Measurements from ENCODE around the gene C1orf159.
"Not testable (repeated sequence)": the region's sequence is repeated elsewhere in the genome, so short reads cannot be mapped to it uniquely, and the experiment has no call there.

Gene C1orf159

DNA sequence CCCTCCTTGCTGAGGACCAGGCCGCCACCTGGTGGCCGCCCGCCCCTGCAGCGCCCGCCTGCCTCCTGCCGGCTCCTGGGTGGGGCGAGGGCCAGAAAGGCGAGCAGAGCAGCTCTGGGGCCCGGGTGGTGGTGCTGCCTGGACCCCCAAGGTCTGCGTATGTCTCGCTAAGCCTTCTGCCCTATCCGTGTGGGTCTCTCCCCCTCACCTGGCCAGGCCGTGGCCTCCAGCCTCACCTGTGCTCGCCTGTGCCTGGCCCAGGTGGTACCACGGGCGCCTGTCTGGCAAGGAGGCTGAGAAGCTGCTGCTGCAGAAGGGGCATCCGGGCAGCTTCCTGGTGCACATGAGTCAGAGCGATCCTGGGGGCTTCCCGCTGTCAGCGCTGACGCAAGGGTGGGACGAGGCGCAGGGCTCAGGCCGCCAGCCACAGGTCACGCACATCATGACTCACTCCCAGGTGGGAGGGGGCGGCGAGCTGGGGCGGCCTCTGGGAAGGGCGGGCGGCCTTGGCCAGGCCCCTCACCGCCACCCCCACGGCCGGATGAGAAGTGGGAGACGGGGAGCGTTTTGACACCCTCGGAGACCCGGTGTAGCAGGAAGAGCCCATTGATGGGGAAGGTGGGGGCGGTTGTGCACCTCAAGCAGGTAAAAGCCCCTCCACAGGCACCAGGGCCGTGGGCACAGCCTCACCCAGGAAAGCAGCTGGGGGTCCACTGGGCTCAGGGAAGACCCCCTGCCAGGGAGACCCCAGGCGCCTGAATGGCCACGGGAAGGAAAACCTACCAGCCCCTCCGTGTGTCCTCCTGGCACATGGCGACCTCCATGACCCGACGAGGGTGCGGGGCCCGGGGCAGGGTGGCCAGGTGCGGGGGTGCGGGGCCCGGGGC, 51.7 kb downstream of the C1orf159 start:
- peak; percentile 81 to 89 for DNase-seq

- DNase-seq: no peak
Observed at GRCh38 chr1:1063261-1063944, 52.5 kb downstream of the C1orf159 start.

DNA sequence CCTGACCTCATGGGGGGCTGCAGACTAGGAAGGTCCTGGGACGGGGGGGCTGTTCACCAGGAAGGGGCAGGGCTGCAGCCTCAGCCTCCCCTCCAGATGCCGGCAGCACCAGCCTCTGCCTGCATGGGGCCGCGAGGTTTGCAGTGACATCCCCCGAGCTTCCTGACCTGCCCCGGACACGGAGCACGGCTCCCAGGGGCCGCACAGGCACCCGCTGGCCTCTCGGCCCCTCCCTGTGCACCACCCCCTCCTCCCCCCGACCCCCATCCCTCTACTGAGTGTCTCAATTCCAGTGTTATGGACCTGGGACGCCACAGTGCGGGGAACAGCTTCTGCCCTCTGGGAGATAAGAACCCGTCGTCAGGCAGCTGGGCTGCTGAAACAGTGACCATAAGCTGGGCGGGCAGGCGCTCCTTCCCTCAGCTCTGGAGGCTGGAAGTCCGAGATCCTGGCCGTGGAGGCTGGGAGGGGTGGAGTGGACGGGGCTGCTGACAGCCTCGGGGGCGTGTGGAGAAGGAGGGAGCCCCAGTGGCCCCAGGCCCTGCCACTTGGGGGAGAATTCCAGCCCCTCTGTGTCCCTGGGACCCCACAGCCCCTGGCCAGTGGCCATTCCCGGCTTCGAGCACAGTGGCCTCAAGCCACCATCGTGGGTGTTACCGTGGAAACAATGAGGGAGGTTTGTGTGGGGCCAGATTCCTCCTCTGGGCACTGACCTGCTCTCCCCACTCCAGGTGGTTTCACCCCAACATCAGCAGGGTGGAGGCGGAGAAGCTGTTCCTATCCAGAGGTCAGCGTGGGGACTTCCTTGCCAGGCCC, 53.3 kb downstream of the C1orf159 start:
- DNase-seq: no peak

DNA sequence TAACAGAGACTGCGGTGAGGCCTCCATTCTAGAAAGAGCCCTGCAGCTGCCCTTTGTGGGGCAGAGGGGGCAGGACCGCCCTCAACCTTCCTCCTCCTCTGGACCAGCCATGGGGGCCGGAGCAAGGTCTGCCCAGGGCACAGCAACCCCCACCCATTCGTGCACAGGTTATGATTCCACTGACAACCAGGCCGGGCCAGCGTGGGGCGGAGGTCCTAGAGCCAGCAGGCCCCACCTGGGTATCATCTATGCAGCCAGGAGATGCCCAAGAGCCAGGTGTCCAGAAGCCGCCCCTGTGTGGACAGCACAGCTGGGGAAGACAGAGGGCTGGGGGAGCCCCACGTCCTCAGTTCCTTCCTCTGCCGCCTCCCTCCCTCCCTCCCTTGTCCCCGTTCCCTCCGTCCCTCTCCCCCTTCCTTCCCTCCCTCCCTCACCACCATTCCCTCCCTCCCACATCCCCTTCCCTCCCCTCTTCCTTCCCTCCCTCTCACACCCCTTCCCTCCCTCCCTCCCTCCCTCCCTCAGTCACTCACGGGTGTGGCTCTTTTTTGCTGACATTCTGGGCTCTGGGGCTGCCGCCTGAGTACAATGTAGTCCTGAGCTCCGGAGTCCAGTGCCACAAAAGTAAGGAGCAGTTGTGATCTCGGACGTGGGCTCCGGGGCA, 54.1 kb downstream of the C1orf159 start:
- DNase-seq: peak in 1 of 2 donors; percentile 20

GRCh38 chr1:1060281-1061000, 55.4 kb downstream of the C1orf159 start:
- DNase-seq: no peak

GRCh38 chr1:1059494-1060280, 56.2 kb downstream of the C1orf159 start:
- DNase-seq: peak; percentile 78 to 97

DNA sequence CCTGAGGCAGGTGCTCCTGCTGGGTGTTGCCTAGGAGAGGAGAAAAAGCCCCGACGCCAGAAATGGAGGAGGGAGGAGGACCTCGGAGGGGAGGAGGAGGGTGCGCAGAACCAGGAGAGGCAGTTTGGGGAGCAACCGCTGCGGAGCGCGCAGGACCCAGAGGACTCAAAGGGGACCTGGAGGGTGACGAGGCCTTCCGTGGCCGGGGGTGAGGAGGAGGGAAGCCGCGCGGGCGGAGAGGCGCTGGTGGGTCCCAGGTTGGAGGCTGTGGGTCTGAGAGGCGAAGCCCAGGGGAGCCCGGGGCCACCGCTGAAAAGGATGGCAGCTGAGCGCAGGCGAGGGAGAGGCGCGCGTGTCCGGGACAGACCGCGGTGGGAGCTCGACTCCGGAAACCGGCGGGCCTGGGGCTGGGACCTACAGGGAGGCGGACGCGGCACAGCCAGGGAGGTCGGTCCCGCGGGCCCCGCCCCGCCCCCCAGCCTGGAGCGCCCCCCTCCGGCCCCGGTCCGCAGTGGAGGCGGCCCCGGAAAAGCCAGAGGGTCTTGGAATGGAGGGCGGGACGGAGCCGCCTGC, 56.9 kb downstream of the C1orf159 start:
- peak in 1 of 2 donors; percentile 9 for DNase-seq

- no peak for DNase-seq
Observed at GRCh38 chr1:1058088-1058905, 57.6 kb downstream of the C1orf159 start.

DNA sequence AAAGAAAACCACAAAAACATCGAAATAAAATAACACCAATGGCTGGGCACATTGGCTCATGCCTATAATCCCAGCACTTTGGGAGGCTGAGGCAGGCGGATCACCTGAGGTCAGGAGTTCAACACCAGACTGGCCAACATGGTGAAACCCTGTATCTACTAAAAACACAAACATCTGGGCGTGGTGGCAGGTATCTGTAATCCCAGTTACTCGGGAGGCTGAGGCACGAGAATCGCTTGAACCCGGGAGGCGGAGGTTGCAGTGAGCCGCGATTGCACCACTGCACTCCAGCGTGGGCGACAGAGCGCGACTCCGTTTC, 58.2 kb downstream of the C1orf159 start:
- not testable (repeated sequence) for DNase-seq

DNA sequence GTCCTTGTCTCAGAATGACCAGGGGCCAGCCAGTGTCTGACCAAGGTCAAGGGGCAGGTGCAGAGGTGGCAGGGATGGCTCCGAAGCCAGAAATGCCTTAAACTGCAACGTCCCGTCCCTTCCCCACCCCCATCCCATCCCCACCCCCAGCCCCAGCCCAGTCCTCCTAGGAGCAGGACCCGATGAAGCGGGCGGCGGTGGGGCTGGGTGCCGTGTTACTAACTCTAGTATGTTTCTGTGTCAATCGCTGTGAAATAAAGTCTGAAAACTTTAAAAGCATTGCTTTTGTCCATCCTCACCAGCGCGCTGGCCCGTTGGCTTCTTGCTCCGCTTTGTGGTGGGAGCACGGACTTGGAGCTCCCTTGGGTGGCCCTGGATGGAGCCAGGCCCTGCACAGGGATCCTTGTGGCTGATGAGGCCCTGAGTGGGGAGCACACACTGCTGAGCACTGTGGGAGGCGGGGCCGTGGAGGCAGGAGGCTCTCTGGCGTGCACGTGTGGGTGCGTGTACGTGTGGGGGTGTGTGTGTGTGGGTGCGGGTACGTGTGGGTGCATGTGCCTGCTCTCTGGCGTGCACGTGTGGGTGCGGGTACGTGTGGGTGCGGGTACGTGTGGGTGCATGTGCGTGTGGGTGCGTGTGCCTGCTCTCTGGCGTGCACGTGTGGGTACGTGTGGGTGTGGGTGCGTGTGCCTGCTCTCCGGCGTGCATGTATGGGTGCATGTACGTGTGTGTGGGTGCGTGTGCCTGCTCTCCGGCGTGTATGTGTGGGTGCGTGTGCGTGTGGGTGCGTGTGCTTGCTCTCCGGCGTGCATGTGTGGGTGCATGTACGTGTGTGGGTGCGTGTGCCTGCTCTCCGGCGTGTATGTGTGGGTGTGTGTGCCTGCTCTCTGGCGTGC, 59.8 kb downstream of the C1orf159 start:
- no peak for DNase-seq

DNA sequence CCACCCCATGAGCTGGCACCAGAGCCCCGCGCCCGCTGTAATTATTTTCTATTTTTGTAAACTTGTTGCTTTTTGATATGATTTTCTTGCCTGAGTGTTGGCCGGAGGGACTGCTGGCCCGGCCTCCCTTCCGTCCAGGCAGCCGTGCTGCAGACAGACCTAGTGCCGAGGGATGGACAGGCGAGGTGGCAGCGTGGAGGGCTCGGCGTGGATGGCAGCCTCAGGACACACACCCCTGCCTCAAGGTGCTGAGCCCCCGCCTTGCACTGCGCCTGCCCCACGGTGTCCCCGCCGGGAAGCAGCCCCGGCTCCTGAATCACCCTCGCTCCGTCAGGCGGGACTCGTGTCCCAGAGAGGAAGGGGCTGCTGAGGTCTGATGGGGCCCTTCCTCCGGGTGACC, 60.9 kb downstream of the C1orf159 start:
- no peak for DNase-seq

DNA sequence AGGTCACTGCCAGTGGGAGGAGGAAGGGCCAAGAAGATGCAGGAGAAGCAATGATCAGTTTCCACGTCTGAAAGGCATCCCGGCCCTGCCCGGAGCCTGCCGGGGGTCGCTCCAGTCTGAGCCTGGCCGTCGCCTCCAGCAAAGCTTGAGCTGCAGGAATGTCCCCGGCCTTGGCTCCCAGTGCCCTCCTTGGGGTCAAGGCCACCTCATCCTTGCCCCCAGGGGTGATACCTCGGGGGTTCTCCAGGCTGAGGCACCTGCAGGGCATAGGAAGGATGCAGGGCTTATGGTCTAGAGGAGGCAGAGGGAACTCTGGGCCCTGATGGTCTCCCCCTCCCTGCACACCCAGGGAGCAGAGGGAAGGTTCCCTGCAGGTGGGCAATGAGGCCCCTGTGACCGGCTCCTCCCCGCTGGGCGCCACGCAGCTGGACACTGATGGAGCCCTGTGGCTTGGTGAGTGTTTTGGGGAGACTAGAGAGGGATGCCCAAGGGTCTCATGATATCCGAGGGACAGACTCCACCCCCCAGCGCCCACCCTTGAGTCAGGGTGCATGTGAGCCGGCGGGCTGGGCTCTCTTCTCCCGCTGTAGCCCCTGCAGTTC, 61.7 kb downstream of the C1orf159 start:
- no peak for DNase-seq

DNA sequence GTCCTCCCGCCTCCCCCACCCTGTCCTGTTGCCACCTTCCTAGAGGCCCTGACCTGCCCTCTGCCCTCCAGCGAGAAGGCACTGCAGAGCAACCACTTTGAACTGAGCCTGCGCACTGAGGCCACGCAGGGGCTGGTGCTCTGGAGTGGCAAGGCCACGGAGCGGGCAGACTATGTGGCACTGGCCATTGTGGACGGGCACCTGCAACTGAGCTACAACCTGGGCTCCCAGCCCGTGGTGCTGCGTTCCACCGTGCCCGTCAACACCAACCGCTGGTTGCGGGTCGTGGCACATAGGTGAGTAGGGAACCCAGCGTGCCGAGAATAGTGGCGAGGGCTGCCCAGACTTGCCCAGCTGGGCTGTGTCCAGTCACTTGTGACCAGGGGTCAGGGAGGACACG, 62.2 kb downstream of the C1orf159 start:
- DNase-seq: no peak

GRCh38 chr1:1053022-1053421, 62.9 kb downstream of the C1orf159 start:
- DNase-seq: no peak

DNA sequence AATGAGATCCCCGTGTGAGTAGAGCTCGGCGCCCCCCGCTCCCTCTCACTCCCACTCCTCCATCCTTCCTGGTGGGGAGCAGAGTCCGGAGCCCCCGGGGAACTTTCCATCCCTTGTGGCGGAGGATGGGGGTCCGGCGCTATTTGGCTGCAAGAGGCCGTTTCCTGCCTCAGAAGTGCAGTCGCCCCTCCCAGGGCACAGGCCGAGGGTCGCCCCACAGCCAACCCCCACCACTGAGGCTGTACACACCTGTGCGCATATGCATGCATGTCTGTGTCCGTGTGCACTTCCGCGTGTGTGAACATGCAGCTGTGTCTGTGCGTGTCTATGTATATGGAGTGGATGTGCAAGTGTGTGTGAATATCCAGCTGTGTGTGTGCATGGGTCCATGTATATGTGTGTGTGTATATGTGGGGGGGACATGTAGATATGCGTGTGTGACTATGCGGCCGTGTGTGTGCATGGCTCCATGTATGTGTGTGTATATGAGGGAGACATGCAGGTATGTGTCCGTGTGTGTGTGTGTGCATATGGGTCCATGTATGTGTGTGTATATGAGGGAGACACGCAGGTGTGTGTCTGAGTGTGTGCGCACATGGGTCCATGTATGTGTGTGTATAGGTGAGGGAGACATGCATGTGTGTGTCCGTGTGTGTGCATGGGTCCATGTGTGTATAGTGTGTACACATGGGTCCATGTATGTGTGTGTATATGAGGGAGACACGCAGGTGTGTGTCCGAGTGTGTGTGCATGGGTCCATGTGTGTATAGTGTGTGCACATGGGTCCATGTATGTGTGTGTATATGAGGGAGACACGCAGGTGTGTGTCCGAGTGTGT, 63.7 kb downstream of the C1orf159 start:
- DNase-seq: no peak

GRCh38 chr1:1051127-1051810, 64.6 kb downstream of the C1orf159 start:
- no peak for DNase-seq

DNA sequence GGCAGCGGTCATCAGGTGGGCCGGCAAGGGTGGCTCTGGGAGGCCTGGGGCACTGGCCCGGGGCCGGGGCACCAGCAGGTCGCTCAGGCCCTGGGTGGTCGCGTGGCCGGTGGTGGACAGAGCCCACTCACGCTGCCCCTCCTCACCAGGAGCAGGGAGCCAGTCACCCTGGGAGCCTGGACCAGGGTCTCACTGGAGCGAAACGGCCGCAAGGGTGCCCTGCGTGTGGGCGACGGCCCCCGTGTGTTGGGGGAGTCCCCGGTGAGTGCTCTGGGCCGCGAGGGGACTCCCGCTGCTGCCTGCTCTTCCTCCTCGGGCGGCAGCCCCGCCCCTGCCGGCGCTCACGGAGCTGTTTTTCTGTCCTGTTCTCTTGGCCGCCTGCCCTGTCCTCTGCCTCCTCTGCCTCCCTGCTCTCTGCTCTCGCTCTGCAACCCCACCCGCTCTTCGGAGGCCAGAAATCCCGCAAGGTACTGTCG, 65.3 kb downstream of the C1orf159 start:
- no peak for DNase-seq
